ENCODE data around the gene RANGAP1. TPM values are rescaled to one million over a fixed set of nuclear protein-coding genes. Genes with fewer than 3 reads are reported as not detected.
A peak's percentile ranks its signal among the peaks of the same experiment; 100 is the strongest.

Gene RANGAP1
- total and polyA plus RNA-seq, 2 of the 13 experiments (the other 11 are each of a cell fraction or from before 2014, with no cell fraction given), result 51.8 to 83.9 TPM

- TF ChIP-seq E2F5 (CRISPR knock-in tag; conservative IDR thresholded peaks at IDR 0.05), result no peak
- TF ChIP-seq DRAP1 (CRISPR knock-in tag; IDR thresholded peaks at IDR 0.05), result no peak
- no peak for TF ChIP-seq ZNF383 (CRISPR knock-in tag; IDR thresholded peaks at IDR 0.05; ENCODE audit: borderline replicate concordance)
- TF ChIP-seq JUNB (CRISPR knock-in tag; IDR thresholded peaks at IDR 0.05; ENCODE audit: borderline replicate concordance), result no peak
- TF ChIP-seq IRF2 (CRISPR knock-in tag; IDR thresholded peaks at IDR 0.05), result no peak
- no peak for TF ChIP-seq ZFY (CRISPR knock-in tag; IDR thresholded peaks at IDR 0.05)
- 0 out of 2 replicates have a peak, but pooled peaks have one; percentile 38 for TF ChIP-seq HMG20B (CRISPR knock-in tag; conservative IDR thresholded peaks at IDR 0.05)
- no peak for TF ChIP-seq ZSCAN25 (CRISPR knock-in tag; IDR thresholded peaks at IDR 0.05)
- no peak for TF ChIP-seq HBP1 (CRISPR knock-in tag; IDR thresholded peaks at IDR 0.05; ENCODE audit: low read depth)
- no peak for TF ChIP-seq ZNF256 (CRISPR knock-in tag; conservative IDR thresholded peaks at IDR 0.05)
- no peak for TF ChIP-seq ZUFSP (CRISPR knock-in tag; IDR thresholded peaks at IDR 0.05; ENCODE audit: borderline replicate concordance)
- no peak for TF ChIP-seq PATZ1 (CRISPR knock-in tag; IDR thresholded peaks at IDR 0.05)
- TF ChIP-seq TRIM22 (IDR thresholded peaks at IDR 0.05), result no peak
- TF ChIP-seq ZMAT3 (CRISPR knock-in tag; conservative IDR thresholded peaks at IDR 0.05), result no peak
- TF ChIP-seq ZNF232 (CRISPR knock-in tag; IDR thresholded peaks at IDR 0.05; ENCODE audit: borderline replicate concordance), result no peak
- peak; percentile 11; the same call in 1 of the 2 replicates for TF ChIP-seq TRAFD1 (CRISPR knock-in tag; IDR thresholded peaks at IDR 0.05; ENCODE audit: borderline replicate concordance)
- TF ChIP-seq LBX2 (CRISPR knock-in tag; IDR thresholded peaks at IDR 0.05; ENCODE audit: borderline replicate concordance), result no peak
- TF ChIP-seq PHB2 (IDR thresholded peaks at IDR 0.05; ENCODE audit: partially characterized antibody), result no peak
- no peak for TF ChIP-seq ARID2 (CRISPR knock-in tag; IDR thresholded peaks at IDR 0.05; ENCODE audit: borderline replicate concordance)
- TF ChIP-seq FOXK2 (IDR thresholded peaks at IDR 0.05), result peak; percentile 47; the same call in 1 of the 2 replicates
- TF ChIP-seq ZNF776 (CRISPR knock-in tag; IDR thresholded peaks at IDR 0.05), result no peak
Observed at GRCh38 chr22:41286639-41287091, 678 bp upstream of the RANGAP1 start (continued).
